Measurements from ENCODE around the gene TADA3.

TADA3 gene

GRCh38 chr3:9792405-9793160, at the start of gene TADA3, which contains the start of gene ARPC4:
TSS of gene TADA3 (minus strand) at chr3:9792473. CDS start at chr3:9791466, 1,007 bp downstream.
TSS of gene ARPC4 (plus strand) at chr3:9793082. CDS start at chr3:9793122, 40 bp downstream.
- DNase-seq (ENCODE audit: low read depth in 2 of 2) = peak; percentile 90 to 92

GRCh38 chr3:9841015-9841414, 48.7 kb upstream of the TADA3 start:
- no peak for DNase-seq (ENCODE audit: low read depth in 2 of 2)

GRCh38 chr3:9838856-9839255, 46.6 kb upstream of the TADA3 start:
- DNase-seq (ENCODE audit: low read depth in 2 of 2) = no peak

GRCh38 chr3:9837701-9838582, 45.7 kb upstream of the TADA3 start:
- DNase-seq (ENCODE audit: low read depth in 2 of 2) = no peak

- no peak for DNase-seq (ENCODE audit: low read depth in 2 of 2)
Measured at GRCh38 chr3:9834520-9835380, 42.5 kb upstream of the TADA3 start.

- no peak for DNase-seq (ENCODE audit: low read depth in 2 of 2)
Measured at GRCh38 chr3:9833078-9833477, 40.8 kb upstream of the TADA3 start.

GRCh38 chr3:9831253-9831652, 39.0 kb upstream of the TADA3 start:
- DNase-seq (ENCODE audit: low read depth in 2 of 2) = no peak

- no peak for DNase-seq (ENCODE audit: low read depth in 2 of 2)
Measured at GRCh38 chr3:9828801-9829755, 36.8 kb upstream of the TADA3 start.

- no peak for DNase-seq (ENCODE audit: low read depth in 2 of 2)
Measured at GRCh38 chr3:9826815-9827573, 34.7 kb upstream of the TADA3 start.

GRCh38 chr3:9825451-9826040, 33.3 kb upstream of the TADA3 start:
- DNase-seq (ENCODE audit: low read depth in 2 of 2) = no peak

- no peak for DNase-seq (ENCODE audit: low read depth in 2 of 2)
Measured at GRCh38 chr3:9820946-9821345, 28.7 kb upstream of the TADA3 start.

GRCh38 chr3:9820543-9820942, 28.3 kb upstream of the TADA3 start:
- no peak for DNase-seq (ENCODE audit: low read depth in 2 of 2)

GRCh38 chr3:9818666-9819335, 26.5 kb upstream of the TADA3 start:
- DNase-seq (ENCODE audit: low read depth in 2 of 2) = no peak

- DNase-seq (ENCODE audit: low read depth in 2 of 2) = no peak
Measured at GRCh38 chr3:9817436-9817835, 25.2 kb upstream of the TADA3 start.

- no peak for DNase-seq (ENCODE audit: low read depth in 2 of 2)
Measured at GRCh38 chr3:9815986-9816385, 23.7 kb upstream of the TADA3 start.

GRCh38 chr3:9812870-9813483, 20.7 kb upstream of the TADA3 start:
- no peak for DNase-seq (ENCODE audit: low read depth in 2 of 2)

GRCh38 chr3:9810846-9811245, 18.6 kb upstream of the TADA3 start:
- no peak for DNase-seq (ENCODE audit: low read depth in 2 of 2)

GRCh38 chr3:9810433-9810770, 18.1 kb upstream of the TADA3 start:
- DNase-seq (ENCODE audit: low read depth in 2 of 2) = no peak

All from stimulated activated CD8-positive, alpha-beta memory T cell treated with anti-CD3 and anti-CD28 coated beads, Interleukin-7, amount 100 ng/mL, for 4 hours (primary cell).